Measurements from ENCODE around the gene U2SURP. TPM values are rescaled to one million over a fixed set of nuclear protein-coding genes. Genes with fewer than 3 reads are reported as not detected.
A peak's percentile ranks its signal among the peaks of the same experiment; 100 is the strongest.
"Not testable (repeated sequence)": the region's sequence is repeated elsewhere in the genome, so short reads cannot be mapped to it uniquely, and the experiment has no call there.

Gene U2SURP
- total and polyA plus RNA-seq, 12 donors = 14.1 to 49.3 (median 40.2) TPM

- H3K36me3 ChIP-seq = no peaks in the 10 kb centered on the region
- no peak overlapping the region for H3K4me3 ChIP-seq
- no peak overlapping the region for H3K27ac ChIP-seq
- intact Hi-C loops (cut with DNase I) = loop anchor here in 2 of 10 donors (5.0 to 10.0 kb wide), 2 partner anchors 129 to 151 kb away; no protein-coding TSS in a partner anchor
- no peak for ATAC-seq
- no peaks in the 10 kb centered on the region for H3K27me3 ChIP-seq
- peaks cover 0 to 21% (median 4%) of the 10 kb centered on the region in 9 donors for H3K4me1 ChIP-seq
- H3K9me3 ChIP-seq = no peaks in the 10 kb centered on the region
- no peak for DNase-seq
- WGBS, 2 donors = 84 to 87% methylated on average over 2 of the region's 2 CpGs
- TF ChIP-seq CTCF (IDR thresholded peaks at IDR 0.05) = no peak
Observed at GRCh38 chr3:142983318-142983717, 18.1 kb upstream of the U2SURP start.

GRCh38 chr3:142984255-142984654, 17.1 kb upstream of the U2SURP start:
- Histone ChIP-seq H3K9me3 (no peaks in the 10 kb centered on the region), H3K27me3 (no peaks in the 10 kb centered on the region), H3K36me3 (no peaks in the 10 kb centered on the region), H3K4me1 (peaks cover 0 to 21% (median 4%) of the 10 kb centered on the region in 9 donors), H3K4me3 (no peak overlapping the region), H3K27ac (no peak overlapping the region)
- DNase-seq = no peak
- no peak for TF ChIP-seq CTCF (IDR thresholded peaks at IDR 0.05)
- WGBS, 2 donors = 94 to 96% methylated on average over 3 of the region's 3 CpGs
- ATAC-seq = no peak
- intact Hi-C loops (cut with DNase I) = loop anchor here in 2 of 10 donors (5.0 to 10.0 kb wide), 2 partner anchors 129 to 152 kb away; no protein-coding TSS in a partner anchor

- DNase-seq (no peak), ATAC-seq (peak in 5 of 8 donors; percentile 40 to 70 (median 67))
- intact Hi-C loops (cut with DNase I) = loop anchor here in 4 of 10 donors (2.0 to 10.0 kb wide), 4 partner anchors 60 to 390 kb away; partner anchors contain the start of gene PLS1 (in 1 of the 4)
- H3K36me3 ChIP-seq = no peaks in the 10 kb centered on the region
- H3K4me1 ChIP-seq = peaks cover 0 to 15% (median 0%) of the 10 kb centered on the region in 9 donors
- TF ChIP-seq CTCF (IDR thresholded peaks at IDR 0.05) = peak; percentile 39 to 81 (median 71)
- H3K4me3 ChIP-seq = peak overlapping the region in 3 of 10 donors; percentile 0 to 5 (median 2)
- H3K9me3 ChIP-seq = no peaks in the 10 kb centered on the region
- WGBS, 2 donors = 48 to 53% methylated on average over 5 of the region's 5 CpGs
- peak overlapping the region in 8 of 10 donors; percentile 9 to 68 (median 60) for H3K27ac ChIP-seq
- H3K27me3 ChIP-seq = no peaks in the 10 kb centered on the region
Observed at GRCh38 chr3:142987080-142987700, 14.2 kb upstream of the U2SURP start.

- peak overlapping the region in 3 of 10 donors; percentile 0 to 5 (median 2) for H3K4me3 ChIP-seq
Observed at GRCh38 chr3:142987707-142988106, 13.7 kb upstream of the U2SURP start.

GRCh38 chr3:142988221-142988620, 13.1 kb upstream of the U2SURP start:
- ATAC-seq = peak in 4 of 8 donors; percentile 7 to 39 (median 16)
- not testable (repeated sequence) for H3K36me3 ChIP-seq, H3K4me3 ChIP-seq, H3K27me3 ChIP-seq, DNase-seq, H3K9me3 ChIP-seq
- H3K4me1 ChIP-seq = peaks cover 0 to 15% (median 0%) of the 10 kb centered on the region in 9 donors
- H3K27ac ChIP-seq = peak overlapping the region in 7 of 10 donors; percentile 22 to 68 (median 64)
- WGBS, 2 donors = 82 to 83% methylated on average over 2 of the region's 2 CpGs
- intact Hi-C loops (cut with DNase I) = loop anchor here in 3 of 10 donors (5.0 to 10.0 kb wide), 3 partner anchors 61 to 391 kb away; partner anchors contain the start of gene PLS1 (in 1 of the 3)

More at GRCh38 chr3:142987707-142988106, 13.7 kb upstream of the U2SURP start:
- Histone ChIP-seq H3K27me3 (no peaks in the 10 kb centered on the region), H3K4me1 (peaks cover 0 to 15% (median 0%) of the 10 kb centered on the region in 9 donors), H3K36me3 (no peaks in the 10 kb centered on the region), H3K27ac (peak overlapping the region in 9 of 10 donors; percentile 9 to 68 (median 55)), H3K9me3 (no peaks in the 10 kb centered on the region)
- WGBS, 2 donors = 6 to 10% methylated on average over 7 of the region's 7 CpGs
- ATAC-seq (peak; percentile 74 to 86 (median 84)), DNase-seq (peak in 1 of 2 donors; percentile 22)
- intact Hi-C loops (cut with DNase I) = loop anchor here in 4 of 10 donors (2.0 to 10.0 kb wide), 4 partner anchors 60 to 390 kb away; partner anchors contain the start of gene PLS1 (in 1 of the 4)
- TF ChIP-seq CTCF (IDR thresholded peaks at IDR 0.05) = no peak

- not testable (repeated sequence) for DNase-seq, H3K36me3 ChIP-seq, H3K9me3 ChIP-seq, H3K27me3 ChIP-seq, H3K4me3 ChIP-seq, H3K27ac ChIP-seq, ATAC-seq
- intact Hi-C loops (cut with DNase I) = loop anchor here in 3 of 10 donors (5.0 to 10.0 kb wide), 3 partner anchors 62 to 392 kb away; partner anchors contain the start of gene PLS1 (in 1 of the 3)
- 100% methylated on average over 2 of the region's 3 CpGs; no CpG with 5 or more reads in 1 of the 2 donors for WGBS, 2 donors
- H3K4me1 ChIP-seq = peaks cover 0 to 20% (median 0%) of the 10 kb centered on the region in 9 donors
Observed at GRCh38 chr3:142988826-142989225, 12.5 kb upstream of the U2SURP start.
